K562 (cell line): ENCODE data around the gene ARHGEF40.

Experiments
- KLF6 ChIP-seq: fragments of 250-450 bp; sonication (Bioruptor Pico); IDR thresholded peaks from 2 replicates; pipeline ENCODE4 v1.4.0; 2020; ENCODE audit warnings: mild to moderate bottlenecking, moderate library complexity, borderline replicate concordance
- MXD1 ChIP-seq: fragments of 250-450 bp; sonication (Bioruptor Pico); IDR thresholded peaks from 2 replicates; pipeline ENCODE4 v1.8.0; 2021; ENCODE audit warnings: borderline replicate concordance, mild to moderate bottlenecking, moderate library complexity; ENCODE audit not compliant: poor library complexity, severe bottlenecking
- POLR2A ChIP-seq: fragments of 450-650 bp; conservative IDR thresholded peaks from 2 replicates; pipeline ENCODE4 v1.6.1; 2016
- SAP30 ChIP-seq: fragments of 200-600 bp; sonication (generic); IDR thresholded peaks from 2 replicates; pipeline ENCODE4 v1.6.1; 2012; ENCODE audit warnings: borderline replicate concordance, low read depth, mild to moderate bottlenecking, moderate library complexity, low read length, control low read depth, inconsistent platforms; ENCODE audit not compliant: insufficient read depth, poor library complexity, severe bottlenecking
- SMARCB1 ChIP-seq: IDR thresholded peaks from 2 replicates; pipeline ENCODE4 v1.6.1; 2011; ENCODE audit warnings: improper control_type of control experiment, low read depth; ENCODE audit not compliant: insufficient read length
- ZNF707 ChIP-seq: fragments of 250-450 bp; sonication (Bioruptor Pico); conservative IDR thresholded peaks from 2 replicates; pipeline ENCODE4 v1.8.0; 2022; ENCODE audit warnings: inconsistent platforms, mild to moderate bottlenecking, moderate library complexity

DNA sequence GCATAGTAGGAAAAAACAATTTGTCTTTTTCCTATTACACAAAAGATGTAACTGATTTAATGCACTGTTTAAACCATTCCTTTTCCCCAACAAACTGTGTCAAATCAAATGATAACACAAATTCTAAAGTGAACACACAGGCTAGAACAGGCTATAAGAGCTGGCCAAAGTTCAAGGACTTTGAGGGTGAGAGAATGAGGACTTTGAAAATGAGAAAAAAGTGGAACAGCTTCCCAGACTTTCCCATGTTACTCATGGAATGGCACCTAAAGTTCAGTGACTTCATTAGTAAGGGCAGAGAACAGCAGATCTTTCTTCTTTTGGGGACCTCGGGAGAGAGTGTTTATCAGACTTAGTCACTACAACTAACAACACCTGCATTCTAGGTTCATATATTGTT is 53.3 kb downstream of the ARHGEF40 start:
- TF ChIP-seq SMARCB1: no peak
- no peak for TF ChIP-seq ZNF707
- no peak for TF ChIP-seq SAP30
- TF ChIP-seq POLR2A: no peak
- no peak for TF ChIP-seq MXD1 (CRISPR knock-in tag)
- TF ChIP-seq KLF6 (CRISPR knock-in tag): no peak
